Astrocyte (in vitro differentiated cells and primary cell): ENCODE data around the gene CLCF1. TPM values are rescaled to one million over a fixed set of nuclear protein-coding genes. Genes with fewer than 3 reads are reported as not detected.
A peak's percentile ranks its signal among the peaks of the same experiment; 100 is the strongest.
"Not testable (repeated sequence)": the region's sequence is repeated elsewhere in the genome, so short reads cannot be mapped to it uniquely, and the experiment has no call there.

Source experiments
- DNase-seq: peaks from one replicate; pipeline ENCODE4 v3.0.0-alpha.2; 2010; ENCODE audit warnings: low read depth
- FAIRE-seq: peaks from 2 replicates; lab custom pipeline; 2011; peaks lifted over from hg19 to GRCh38; lab: Jason Lieb, UNC
- H2AFZ ChIP-seq: 2 replicates; pipeline ENCODE4 v1.6.0; 2012; ENCODE audit warnings: low read depth, low read length, inconsistent platforms
- H3K27ac ChIP-seq: 2 replicates; pipeline ENCODE4 v1.5.1; 2011; ENCODE audit warnings: low read depth, low read length, inconsistent platforms
- H3K27me3 ChIP-seq: 2 replicates; pipeline ENCODE4 v1.6.0; 2011; ENCODE audit warnings: low read length, inconsistent platforms; ENCODE audit not compliant: insufficient read depth
- H3K36me3 ChIP-seq: 2 replicates; pipeline ENCODE4 v1.5.1; 2011; ENCODE audit warnings: low read length, inconsistent platforms; ENCODE audit not compliant: insufficient read depth
- H3K4me1 ChIP-seq: 2 replicates; pipeline ENCODE4 v1.5.1; 2011; ENCODE audit warnings: low read length, inconsistent platforms; ENCODE audit not compliant: insufficient read depth
- H3K4me2 ChIP-seq: 2 replicates; pipeline ENCODE4 v1.6.0; 2012; ENCODE audit warnings: low read length, inconsistent platforms
- H3K4me3 ChIP-seq: 2 replicates; pipeline ENCODE4 v1.5.1; 2011; ENCODE audit warnings: low read depth, mild to moderate bottlenecking, low read length, inconsistent platforms; ENCODE audit not compliant: insufficient read depth
- H3K79me2 ChIP-seq: 2 replicates; pipeline ENCODE4 v1.6.0; 2012; ENCODE audit warnings: mild to moderate bottlenecking, low read length, inconsistent platforms; ENCODE audit not compliant: insufficient read depth
- H3K9ac ChIP-seq: 2 replicates; pipeline ENCODE4 v1.6.0; 2012; ENCODE audit warnings: mild to moderate bottlenecking, low read length, inconsistent platforms
- H3K9me3 ChIP-seq: 2 replicates; pipeline ENCODE4 v1.5.1; 2012; ENCODE audit warnings: low read depth, mild to moderate bottlenecking, low read length, inconsistent platforms; ENCODE audit not compliant: insufficient read depth
- H4K20me1 ChIP-seq: 2 replicates; pipeline ENCODE4 v1.6.0; 2012; ENCODE audit warnings: low read length, inconsistent platforms; ENCODE audit not compliant: insufficient read depth
- H3K27ac Mint-ChIP-seq: one replicate; pipeline ENCODE4 v1.8.0; 2021; ENCODE audit warnings: mild to moderate bottlenecking, mixed read lengths; ENCODE audit not compliant: unreplicated experiment
- H3K27me3 Mint-ChIP-seq: one replicate; pipeline ENCODE4 v1.8.0; 2021; ENCODE audit warnings: low read depth, mixed read lengths; ENCODE audit not compliant: unreplicated experiment
- H3K36me3 Mint-ChIP-seq: one replicate; pipeline ENCODE4 v1.8.0; 2021; ENCODE audit warnings: low read depth, mixed read lengths; ENCODE audit not compliant: unreplicated experiment
- H3K4me1 Mint-ChIP-seq: one replicate; pipeline ENCODE4 v1.8.0; 2021; ENCODE audit warnings: low read depth, mixed read lengths; ENCODE audit not compliant: unreplicated experiment
- H3K4me3 Mint-ChIP-seq: one replicate; pipeline ENCODE4 v1.8.0; 2021; ENCODE audit warnings: mild to moderate bottlenecking, moderate library complexity, mixed read lengths; ENCODE audit not compliant: unreplicated experiment
- H3K9me3 Mint-ChIP-seq: one replicate; pipeline ENCODE4 v1.8.0; 2021; ENCODE audit warnings: mild to moderate bottlenecking, mixed read lengths; ENCODE audit not compliant: unreplicated experiment
- CTCF ChIP-seq: IDR thresholded peaks from 2 replicates; pipeline ENCODE4 v1.5.1; 2011; ENCODE audit warnings: low read depth, mild to moderate bottlenecking, inconsistent platforms, low read length, moderate library complexity; ENCODE audit not compliant: insufficient read depth
- EZH2 ChIP-seq: IDR thresholded peaks from 2 replicates; pipeline ENCODE4 v1.6.1; 2012; ENCODE audit warnings: mild to moderate bottlenecking, low read length, inconsistent platforms; ENCODE audit not compliant: insufficient read depth
- total RNA-seq: library from RNA; stranded (reverse); gene quantifications from 2 replicates; pipeline ENCODE4 v1.2.1, GENCODE V29; 2021

The CLCF1 gene
- total RNA-seq, 1 donor from 2014 or later = 17.6 TPM

GRCh38 chr11:67405688-67406339 lies 32.4 kb upstream of the CLCF1 start:
- Mint-ChIP-seq H3K4me3 (peak overlapping the region; percentile 50), H3K9me3 (no peaks in the 10 kb centered on the region), H3K4me1 (no peaks in the 10 kb centered on the region), H3K36me3 (peaks cover 3% of the 10 kb centered on the region), H3K27ac (no peak overlapping the region), H3K27me3 (peaks cover 14% of the 10 kb centered on the region)
- Histone ChIP-seq H2AFZ (no peak overlapping the region), H3K4me2 (no peak overlapping the region), H3K4me1 (peaks cover 8% of the 10 kb centered on the region), H3K27me3 (peaks cover 7% of the 10 kb centered on the region), H3K4me3 (no peak overlapping the region), H3K79me2 (peaks cover 6% of the 10 kb centered on the region), H3K9ac (no peak overlapping the region), H3K9me3 (no peaks in the 10 kb centered on the region), H3K36me3 (no peaks in the 10 kb centered on the region), H4K20me1 (peaks cover 5% of the 10 kb centered on the region), H3K27ac (no peak overlapping the region)
- DNase-seq (no peak), FAIRE-seq (no peak)
- TF ChIP-seq CTCF = no peak
- TF ChIP-seq EZH2 = no peak

GRCh38 chr11:67405196-67405567 lies 31.8 kb upstream of the CLCF1 start:
- H3K36me3 Mint-ChIP-seq = peaks cover 8% of the 10 kb centered on the region
- Histone ChIP-seq H3K27me3 (peaks cover 4% of the 10 kb centered on the region), H3K4me3 (no peak overlapping the region), H2AFZ (no peak overlapping the region), H3K4me1 (peaks cover 14% of the 10 kb centered on the region), H3K79me2 (peaks cover 13% of the 10 kb centered on the region), H3K27ac (no peak overlapping the region), H3K9ac (no peak overlapping the region), H3K4me2 (no peak overlapping the region), H3K9me3 (no peaks in the 10 kb centered on the region), H3K36me3 (no peaks in the 10 kb centered on the region), H4K20me1 (peaks cover 12% of the 10 kb centered on the region)
- H3K9me3 Mint-ChIP-seq = no peaks in the 10 kb centered on the region
- peaks cover 6% of the 10 kb centered on the region for H3K4me1 Mint-ChIP-seq
- no peak for FAIRE-seq
- no peak for TF ChIP-seq CTCF
- TF ChIP-seq EZH2 = no peak
- no peak overlapping the region for H3K27ac Mint-ChIP-seq
- no peak for DNase-seq
- peaks cover 14% of the 10 kb centered on the region for H3K27me3 Mint-ChIP-seq
- H3K4me3 Mint-ChIP-seq = no peak overlapping the region

- Histone ChIP-seq H3K79me2 (peaks cover 18% of the 10 kb centered on the region), H3K4me1 (peaks cover 17% of the 10 kb centered on the region), H3K27me3 (no peaks in the 10 kb centered on the region), H3K9me3 (no peaks in the 10 kb centered on the region), H3K36me3 (no peaks in the 10 kb centered on the region), H4K20me1 (peaks cover 14% of the 10 kb centered on the region), H3K27ac (no peak overlapping the region), H3K4me3 (no peak overlapping the region), H2AFZ (no peak overlapping the region), H3K4me2 (no peak overlapping the region), H3K9ac (no peak overlapping the region)
- H3K4me3 Mint-ChIP-seq = no peak overlapping the region
- no peak for DNase-seq
- FAIRE-seq = no peak
- peaks cover 9% of the 10 kb centered on the region for H3K36me3 Mint-ChIP-seq
- no peak overlapping the region for H3K27ac Mint-ChIP-seq
- H3K4me1 Mint-ChIP-seq = peaks cover 7% of the 10 kb centered on the region
- no peaks in the 10 kb centered on the region for H3K9me3 Mint-ChIP-seq
- TF ChIP-seq EZH2 (no peak), CTCF (no peak)
- H3K27me3 Mint-ChIP-seq = peaks cover 13% of the 10 kb centered on the region
Observed at GRCh38 chr11:67404515-67405195, 31.3 kb upstream of the CLCF1 start.

GRCh38 chr11:67403085-67403484 lies 29.7 kb upstream of the CLCF1 start:
- peaks cover 12% of the 10 kb centered on the region for H3K36me3 Mint-ChIP-seq
- not testable (repeated sequence) for H3K9me3 Mint-ChIP-seq, H3K27ac Mint-ChIP-seq, H3K4me3 ChIP-seq, H3K27me3 ChIP-seq, H3K4me1 Mint-ChIP-seq, H3K9ac ChIP-seq, H3K36me3 ChIP-seq, H3K27me3 Mint-ChIP-seq, H3K27ac ChIP-seq, DNase-seq, H3K4me3 Mint-ChIP-seq, H3K9me3 ChIP-seq, H3K4me2 ChIP-seq, FAIRE-seq, H2AFZ ChIP-seq
- H4K20me1 ChIP-seq = peaks cover 23% of the 10 kb centered on the region
- H3K79me2 ChIP-seq = peaks cover 34% of the 10 kb centered on the region
- H3K4me1 ChIP-seq = peaks cover 17% of the 10 kb centered on the region
